Measurements from ENCODE around the gene CEBPZ. TPM values are rescaled to one million over a fixed set of nuclear protein-coding genes. Genes with fewer than 3 reads are reported as not detected.

CEBPZ gene
- 59.6 and 81.5 TPM in 2 replicates for total RNA-seq

GRCh38 chr2:37231241-37232130, at the start of gene CEBPZ, which contains the start of gene NDUFAF7:
Gene CEBPZ (minus strand): TSS chr2:37231596. CDS start chr2:37231567, 29 bp downstream.
Gene NDUFAF7 (plus strand): TSS chr2:37231658. CDS start chr2:37231706, 48 bp downstream.

GRCh38 chr2:37196320-37197195, 34.8 kb downstream of the CEBPZ start, which contains the start of gene CEBPZOS:
Gene CEBPZOS (plus strand): TSS chr2:37196496. CDS start chr2:37199705, 3,209 bp downstream.

GRCh38 chr2:37188570-37188969, 42.8 kb downstream of the CEBPZ start, which contains the start of gene SULT6B1:
Gene SULT6B1 (minus strand): TSS chr2:37188670. CDS start chr2:37188640, 30 bp downstream.

DNA sequence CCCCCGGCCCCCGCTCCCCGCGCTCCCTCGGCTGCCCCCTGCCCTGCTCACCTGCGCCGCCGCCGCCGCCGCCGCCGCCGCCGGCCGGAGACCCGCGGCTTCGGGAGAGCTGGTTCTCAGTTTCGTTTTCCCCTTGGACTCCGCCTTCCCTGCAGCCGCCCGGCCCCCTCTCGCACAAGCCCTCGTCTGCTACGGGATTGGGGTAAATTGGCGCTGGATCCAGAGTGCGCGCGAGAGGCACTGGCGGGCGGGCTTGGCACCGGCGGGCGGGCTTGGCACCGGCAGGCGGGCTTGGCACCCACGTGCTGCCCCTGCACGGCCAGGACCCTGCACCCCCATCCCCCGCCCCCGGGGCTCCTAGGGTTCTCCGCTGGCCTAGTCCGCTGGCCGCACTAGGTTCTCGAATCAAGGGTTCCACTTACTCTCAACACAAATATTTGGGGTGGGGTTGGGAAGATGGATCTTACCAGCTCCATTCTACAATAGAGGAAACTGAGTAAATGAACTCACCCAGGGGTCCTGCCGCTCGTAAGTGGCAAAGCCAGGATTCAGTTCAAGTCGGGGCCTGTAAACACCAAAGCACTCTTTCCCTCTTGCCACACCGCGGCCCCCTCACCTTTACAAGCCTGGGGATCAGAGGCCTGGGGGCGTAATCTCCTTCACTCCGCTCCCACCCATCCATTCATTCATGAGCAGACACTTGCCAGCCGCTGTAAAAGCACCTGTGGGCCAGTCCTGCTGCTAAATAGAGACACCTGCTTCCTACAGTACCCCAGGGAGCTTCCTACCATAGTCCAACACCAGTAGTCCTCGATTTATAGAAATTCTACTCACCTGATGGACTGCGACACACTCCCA, 74.3 kb downstream of the CEBPZ start, which contains the start of gene EIF2AK2:
Gene EIF2AK2, minus strand, starts transcription at position 124 of the 858 bp plus-strand sequence. CDS start 9,174 bp downstream, outside the sequence.

Other genes with a start within 250 kb of the CEBPZ start
- 24.1 and 26.8 TPM in 2 replicates for gene HEATR5B, start 147.2 kb downstream of the CEBPZ start, total RNA-seq
- 7.6 and 12.9 TPM in 2 replicates for gene GPATCH11, start 147.1 kb downstream of the CEBPZ start, total RNA-seq
- gene EIF2AK2, start 74.6 kb downstream of the CEBPZ start, total RNA-seq, result 45.1 and 51.0 TPM in 2 replicates
- gene SULT6B1, start 42.9 kb downstream of the CEBPZ start, total RNA-seq, result not detected in 2 replicates
- gene CEBPZOS, start 35.1 kb downstream of the CEBPZ start, total RNA-seq, result 15.6 and 17.9 TPM in 2 replicates
- gene NDUFAF7, start 62 bp upstream of the CEBPZ start, total RNA-seq, result 20.4 and 20.7 TPM in 2 replicates
- gene PRKD3, start 93.2 kb upstream of the CEBPZ start, total RNA-seq, result 72.6 and 80.0 TPM in 2 replicates
- gene QPCT, start 113.0 kb upstream of the CEBPZ start, total RNA-seq, result 30.5 and 43.6 TPM in 2 replicates